Measurements from ENCODE around the gene ZBTB5.

The ZBTB5 gene

GRCh38 chr9:37424204-37424685, 41.0 kb downstream of the ZBTB5 start:
- no peak for DNase-seq (ENCODE audit: low spot score)

- DNase-seq (ENCODE audit: low spot score), result no peak
Observed at GRCh38 chr9:37423508-37423907, 41.7 kb downstream of the ZBTB5 start.

GRCh38 chr9:37422289-37423104, 42.8 kb downstream of the ZBTB5 start, which contains the start of gene GRHPR:
TSS of gene GRHPR (plus strand) at chr9:37422696. CDS start at chr9:37422751, 55 bp downstream.
- DNase-seq (ENCODE audit: low spot score), result peak; percentile 92

GRCh38 chr9:37421914-37422288, 43.3 kb downstream of the ZBTB5 start:
- DNase-seq (ENCODE audit: low spot score), result no peak

- DNase-seq (ENCODE audit: low spot score), result no peak
Observed at GRCh38 chr9:37420271-37421215, 44.7 kb downstream of the ZBTB5 start.

- no peak for DNase-seq (ENCODE audit: low spot score)
Observed at GRCh38 chr9:37419204-37419603, 46.0 kb downstream of the ZBTB5 start.

GRCh38 chr9:37417857-37418618, 47.2 kb downstream of the ZBTB5 start:
- no peak for DNase-seq (ENCODE audit: low spot score)

GRCh38 chr9:37417252-37417803, 47.9 kb downstream of the ZBTB5 start:
- DNase-seq (ENCODE audit: low spot score), result no peak

- DNase-seq (ENCODE audit: low spot score), result peak; percentile 71
Observed at GRCh38 chr9:37415011-37415719, 50.1 kb downstream of the ZBTB5 start.

GRCh38 chr9:37414503-37414943, 50.7 kb downstream of the ZBTB5 start:
- no peak for DNase-seq (ENCODE audit: low spot score)

- no peak for DNase-seq (ENCODE audit: low spot score)
Observed at GRCh38 chr9:37413311-37413710, 51.9 kb downstream of the ZBTB5 start.

- DNase-seq (ENCODE audit: low spot score), result peak; percentile 26
Observed at GRCh38 chr9:37412431-37413151, 52.7 kb downstream of the ZBTB5 start.

- no peak for DNase-seq (ENCODE audit: low spot score)
Observed at GRCh38 chr9:37410969-37411785, 54.1 kb downstream of the ZBTB5 start.

GRCh38 chr9:37410354-37410861, 54.8 kb downstream of the ZBTB5 start:
- no peak for DNase-seq (ENCODE audit: low spot score)

GRCh38 chr9:37408933-37409710, 56.1 kb downstream of the ZBTB5 start:
- no peak for DNase-seq (ENCODE audit: low spot score)

- DNase-seq (ENCODE audit: low spot score), result no peak
Observed at GRCh38 chr9:37407468-37407867, 57.8 kb downstream of the ZBTB5 start.

GRCh38 chr9:37406603-37407401, 58.4 kb downstream of the ZBTB5 start:
- DNase-seq (ENCODE audit: low spot score), result no peak
